NCI-H2227 treated with DMSO at 0.1 percent for 48 hours (cell line): ENCODE measurements around the gene NMD3.
"Not testable (repeated sequence)": the region's sequence is repeated elsewhere in the genome, so short reads cannot be mapped to it uniquely, and the experiment has no call there.

Experiments used
- DNase-seq: peaks from one replicate; lab custom pipeline; 2025; lab: John Stamatoyannopoulos, UW

The NMD3 gene

GRCh38 chr3:161220850-161221753 is at the start of gene NMD3:
Gene NMD3, plus strand, starts transcription at chr3:161221311. Its CDS starts 703 bp downstream, at chr3:161222014.
- DNase-seq: peak; percentile 87

- DNase-seq: no peak
Measured at GRCh38 chr3:161171639-161172552, 49.2 kb upstream of the NMD3 start.

GRCh38 chr3:161175506-161175905 is 45.6 kb upstream of the NMD3 start:
- no peak for DNase-seq

GRCh38 chr3:161177991-161178390 is 43.1 kb upstream of the NMD3 start:
- DNase-seq: peak; percentile 31

- not testable (repeated sequence) for DNase-seq
Measured at GRCh38 chr3:161181371-161181770, 39.7 kb upstream of the NMD3 start.

- no peak for DNase-seq
Measured at GRCh38 chr3:161187046-161187445, 34.1 kb upstream of the NMD3 start.

- DNase-seq: no peak
Measured at GRCh38 chr3:161197855-161198850, 23.0 kb upstream of the NMD3 start.

GRCh38 chr3:161199926-161200325 is 21.2 kb upstream of the NMD3 start:
- no peak for DNase-seq

- no peak for DNase-seq
Measured at GRCh38 chr3:161203485-161204098, 17.5 kb upstream of the NMD3 start.

GRCh38 chr3:161208931-161209330 is 12.2 kb upstream of the NMD3 start:
- DNase-seq: no peak

- DNase-seq: peak; percentile 32
Measured at GRCh38 chr3:161212171-161212771, 8.8 kb upstream of the NMD3 start.

- DNase-seq: no peak
Measured at GRCh38 chr3:161212906-161213305, 8.2 kb upstream of the NMD3 start.

- no peak for DNase-seq
Measured at GRCh38 chr3:161213644-161214043, 7.5 kb upstream of the NMD3 start.

GRCh38 chr3:161215185-161215584 is 5.9 kb upstream of the NMD3 start:
- no peak for DNase-seq

GRCh38 chr3:161217496-161217895 is 3.6 kb upstream of the NMD3 start:
- no peak for DNase-seq

GRCh38 chr3:161219495-161219894 is 1.6 kb upstream of the NMD3 start:
- no peak for DNase-seq

- DNase-seq: peak; percentile 8
Measured at GRCh38 chr3:161221806-161222600, 892 bp downstream of the NMD3 start.

- no peak for DNase-seq
Measured at GRCh38 chr3:161222662-161223061, 1.6 kb downstream of the NMD3 start.

GRCh38 chr3:161224786-161225185 is 3.7 kb downstream of the NMD3 start:
- no peak for DNase-seq
